Neural progenitor cell (in vitro differentiated cells): ENCODE measurements around the gene GRIN2A. TPM values are rescaled to one million over a fixed set of nuclear protein-coding genes. Genes with fewer than 3 reads are reported as not detected.
A peak's percentile ranks its signal among the peaks of the same experiment; 100 is the strongest.

ENCODE experiments used
- DNase-seq: peaks from one replicate; pipeline ENCODE4 v3.0.0-alpha.2; 2016; ENCODE audit warnings: low spot score
- H2AFZ ChIP-seq: fragments of 200-600 bp; sonication (generic); replicated peaks from 2 replicates; pipeline ENCODE4 v1.6.1; 2016; ENCODE audit warnings: antibody characterized with exemption
- H3F3A ChIP-seq: fragments of 200-600 bp; sonication (generic); 2 replicates; pipeline ENCODE4 v1.6.1; 2016; ENCODE audit warnings: antibody characterized with exemption, low read depth
- H3K27ac ChIP-seq: fragments of 200-600 bp; sonication (generic); 2 replicates; pipeline ENCODE4 v1.5.1; 2016; ENCODE audit warnings: mild to moderate bottlenecking
- H3K27me3 ChIP-seq: fragments of 200-600 bp; sonication (generic); 2 replicates; pipeline ENCODE4 v1.6.1; 2016; ENCODE audit warnings: mild to moderate bottlenecking, moderate library complexity
- H3K36me3 ChIP-seq: fragments of 200-600 bp; sonication (generic); 2 replicates; pipeline ENCODE4 v1.5.1; 2016
- H3K4me1 ChIP-seq: fragments of 200-600 bp; sonication (generic); 2 replicates; pipeline ENCODE4 v1.6.1; 2016; ENCODE audit warnings: mixed run types
- H3K4me2 ChIP-seq: fragments of 200-600 bp; sonication (generic); 2 replicates; pipeline ENCODE4 v1.6.1; 2016
- H3K4me3 ChIP-seq: fragments of 200-600 bp; sonication (generic); 2 replicates; pipeline ENCODE4 v1.5.1; 2016
- H3K79me2 ChIP-seq: fragments of 200-600 bp; sonication (generic); 2 replicates; pipeline ENCODE4 v1.6.1; 2016; ENCODE audit warnings: low read depth
- H3K9ac ChIP-seq: fragments of 200-600 bp; sonication (generic); 2 replicates; pipeline ENCODE4 v1.6.1; 2016
- H3K9me3 ChIP-seq: fragments of 200-600 bp; sonication (generic); 2 replicates; pipeline ENCODE4 v1.5.1; 2016; ENCODE audit warnings: low read depth
- H4K20me1 ChIP-seq: fragments of 200-600 bp; sonication (generic); 2 replicates; pipeline ENCODE4 v1.6.1; 2016; ENCODE audit warnings: low read depth
- H3K27ac Mint-ChIP-seq: 3 replicates; pipeline ENCODE4 v1.8.0; 2021; ENCODE audit warnings: mixed read lengths
- H3K27me3 Mint-ChIP-seq: 2 replicates; pipeline ENCODE4 v1.8.0; 2022; ENCODE audit warnings: low read depth, mild to moderate bottlenecking, inconsistent platforms, moderate library complexity, mixed read lengths; ENCODE audit not compliant: insufficient read depth
- H3K36me3 Mint-ChIP-seq: 3 replicates; pipeline ENCODE4 v1.8.0; 2021; ENCODE audit warnings: mixed read lengths
- H3K4me1 Mint-ChIP-seq: 3 replicates; pipeline ENCODE4 v1.8.0; 2021; ENCODE audit warnings: mixed read lengths
- H3K4me3 Mint-ChIP-seq: 3 replicates; pipeline ENCODE4 v1.8.0; 2021; ENCODE audit warnings: mild to moderate bottlenecking, moderate library complexity, mixed read lengths
- H3K9me3 Mint-ChIP-seq: 3 replicates; pipeline ENCODE4 v1.8.0; 2020; ENCODE audit warnings: mixed read lengths
- CTCF ChIP-seq: fragments of 200-600 bp; sonication (generic); IDR thresholded peaks from 2 replicates; pipeline ENCODE4 v1.5.1; 2017; ENCODE audit warnings: antibody characterized with exemption, mild to moderate bottlenecking
- EZH2 ChIP-seq: fragments of 200-600 bp; sonication (generic); IDR thresholded peaks from 2 replicates; pipeline ENCODE4 v1.6.1; 2017; ENCODE audit warnings: antibody characterized with exemption, mild to moderate bottlenecking, moderate library complexity
- EZH2phosphoT487 ChIP-seq: fragments of 200-600 bp; sonication (generic); IDR thresholded peaks from 2 replicates; pipeline ENCODE4 v1.6.1; 2017; ENCODE audit warnings: antibody characterized with exemption
- total RNA-seq: library from RNA; depleted of rRNA; stranded (reverse); fragments of >200 nt; gene quantifications from 2 replicates; pipeline ENCODE4 v1.2.3, GENCODE V29; 2015; ENCODE audit warnings: low replicate concordance

The GRIN2A gene
- total RNA-seq, 1 donor from 2014 or later: 1.6 TPM

GRCh38 chr16:10205688-10206087 is 23.5 kb upstream of the GRIN2A start:
- no peak overlapping the region for H3K9ac ChIP-seq
- H2AFZ ChIP-seq: no peak overlapping the region
- no peaks in the 10 kb centered on the region for H3K4me1 Mint-ChIP-seq
- no peaks in the 10 kb centered on the region for H3K36me3 Mint-ChIP-seq
- no peaks in the 10 kb centered on the region for H3K36me3 ChIP-seq
- H3K27ac Mint-ChIP-seq: no peak overlapping the region
- H3K4me2 ChIP-seq: no peak overlapping the region
- no peak overlapping the region for H3K27ac ChIP-seq
- TF ChIP-seq CTCF: no peak
- no peaks in the 10 kb centered on the region for H3F3A ChIP-seq
- H3K9me3 ChIP-seq: no peaks in the 10 kb centered on the region
- peaks cover 7% of the 10 kb centered on the region for H3K27me3 Mint-ChIP-seq
- peaks cover 13% of the 10 kb centered on the region for H3K9me3 Mint-ChIP-seq
- H3K4me1 ChIP-seq: no peaks in the 10 kb centered on the region
- H3K27me3 ChIP-seq: no peaks in the 10 kb centered on the region
- no peaks in the 10 kb centered on the region for H3K79me2 ChIP-seq
- H4K20me1 ChIP-seq: no peaks in the 10 kb centered on the region
- no peak for DNase-seq
- no peak overlapping the region for H3K4me3 Mint-ChIP-seq
- H3K4me3 ChIP-seq: no peak overlapping the region

- H3K27me3 Mint-ChIP-seq: peaks cover 9% of the 10 kb centered on the region
- H3K36me3 Mint-ChIP-seq: no peaks in the 10 kb centered on the region
- H3K4me3 Mint-ChIP-seq: no peak overlapping the region
- no peaks in the 10 kb centered on the region for H3K4me1 ChIP-seq
- H4K20me1 ChIP-seq: no peaks in the 10 kb centered on the region
- H3K4me2 ChIP-seq: no peak overlapping the region
- no peak overlapping the region for H3K27ac ChIP-seq
- no peak for DNase-seq
- no peak overlapping the region for H3K27ac Mint-ChIP-seq
- H3K9ac ChIP-seq: no peak overlapping the region
- no peaks in the 10 kb centered on the region for H3F3A ChIP-seq
- no peaks in the 10 kb centered on the region for H3K9me3 ChIP-seq
- H3K4me3 ChIP-seq: no peak overlapping the region
- H2AFZ ChIP-seq: no peak overlapping the region
- H3K36me3 ChIP-seq: no peaks in the 10 kb centered on the region
- H3K4me1 Mint-ChIP-seq: no peaks in the 10 kb centered on the region
- H3K27me3 ChIP-seq: no peaks in the 10 kb centered on the region
- H3K9me3 Mint-ChIP-seq: peaks cover 13% of the 10 kb centered on the region
- TF ChIP-seq CTCF: peak; percentile 49
- no peak for TF ChIP-seq EZH2
- no peaks in the 10 kb centered on the region for H3K79me2 ChIP-seq
Measured at GRCh38 chr16:10202649-10203048, 20.4 kb upstream of the GRIN2A start.

GRCh38 chr16:10200637-10201586 is 18.7 kb upstream of the GRIN2A start:
- Mint-ChIP-seq H3K27ac (no peak overlapping the region), H3K9me3 (peaks cover 11% of the 10 kb centered on the region)

More at GRCh38 chr16:10200637-10201586, 18.7 kb upstream of the GRIN2A start:
- Histone ChIP-seq H3K4me1 (no peaks in the 10 kb centered on the region), H3K79me2 (no peaks in the 10 kb centered on the region), H4K20me1 (no peaks in the 10 kb centered on the region), H3K27ac (no peak overlapping the region), H3K4me3 (no peak overlapping the region), H3F3A (no peaks in the 10 kb centered on the region), H3K9me3 (no peaks in the 10 kb centered on the region), H3K9ac (no peak overlapping the region), H3K4me2 (no peak overlapping the region), H3K36me3 (no peaks in the 10 kb centered on the region), H3K27me3 (no peaks in the 10 kb centered on the region), H2AFZ (no peak overlapping the region)
- Mint-ChIP-seq H3K36me3 (no peaks in the 10 kb centered on the region), H3K4me1 (no peaks in the 10 kb centered on the region), H3K4me3 (no peak overlapping the region), H3K27me3 (peaks cover 5% of the 10 kb centered on the region)
- no peak for DNase-seq
- TF ChIP-seq EZH2: no peak
- no peak for TF ChIP-seq EZH2phosphoT487
- TF ChIP-seq CTCF: no peak
